Measurements from ENCODE around the gene CALN1. TPM values are rescaled to one million over a fixed set of nuclear protein-coding genes. Genes with fewer than 3 reads are reported as not detected.
A peak's percentile ranks its signal among the peaks of the same experiment; 100 is the strongest.
"Not testable (repeated sequence)": the region's sequence is repeated elsewhere in the genome, so short reads cannot be mapped to it uniquely, and the experiment has no call there.

Gene CALN1
- total RNA-seq, 1 donor from 2014 or later: not detected

DNA sequence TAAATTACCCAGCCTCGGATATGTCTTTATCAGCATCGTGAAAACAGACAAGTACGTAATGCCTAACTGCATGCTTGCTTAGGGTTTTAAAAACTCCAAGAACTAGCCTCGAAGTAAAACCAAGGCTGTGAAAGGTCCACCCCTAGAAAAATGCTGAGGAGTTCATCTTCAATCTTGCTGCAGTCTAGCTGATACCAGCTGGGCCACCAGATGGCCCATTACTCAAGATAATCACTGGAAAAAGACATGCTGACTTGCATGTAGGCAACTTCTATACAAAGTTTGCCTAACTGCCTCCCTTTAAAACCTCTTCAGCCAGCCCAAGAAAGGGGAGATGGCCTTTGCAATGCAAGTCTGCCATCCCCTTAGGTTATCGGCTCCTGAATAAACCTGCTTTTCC lies 666.1 kb downstream of the CALN1 start:
- H3K36me3 Mint-ChIP-seq (ENCODE audit: low read depth, unreplicated experiment): no peaks in the 10 kb centered on the region
- Histone ChIP-seq H2AFZ (ENCODE audit: low read depth, low read length) (no peak overlapping the region), H3K79me2 (ENCODE audit: insufficient read depth, low read length) (no peaks in the 10 kb centered on the region), H3K9me3 (ENCODE audit: insufficient read depth, low read depth, low read length) (peaks cover 3% of the 10 kb centered on the region), H3K27ac (ENCODE audit: low read depth, low read length) (no peak overlapping the region), H3K27me3 (ENCODE audit: insufficient read depth, low read length) (peaks cover 2% of the 10 kb centered on the region), H3K9ac (ENCODE audit: low read length) (no peak overlapping the region), H3K4me3 (ENCODE audit: insufficient read depth, low read depth, low read length) (no peak overlapping the region), H3K36me3 (ENCODE audit: insufficient read depth, low read length) (no peaks in the 10 kb centered on the region), H4K20me1 (ENCODE audit: insufficient read depth, low read length) (no peaks in the 10 kb centered on the region), H3K4me1 (ENCODE audit: insufficient read depth, low read length) (no peaks in the 10 kb centered on the region), H3K4me2 (ENCODE audit: low read length) (no peak overlapping the region)
- DNase-seq (ENCODE audit: low read depth): no peak
- H3K9me3 Mint-ChIP-seq (ENCODE audit: unreplicated experiment): peaks cover 7% of the 10 kb centered on the region
- H3K27me3 Mint-ChIP-seq (ENCODE audit: low read depth, unreplicated experiment): peaks cover 7% of the 10 kb centered on the region
- no peak overlapping the region for H3K4me3 Mint-ChIP-seq (ENCODE audit: unreplicated experiment)
- FAIRE-seq: no peak
- H3K27ac Mint-ChIP-seq (ENCODE audit: unreplicated experiment): no peak overlapping the region
- no peak for TF ChIP-seq EZH2 (IDR thresholded peaks at IDR 0.05; ENCODE audit: insufficient read depth, low read length)
- TF ChIP-seq, protein P1, sequence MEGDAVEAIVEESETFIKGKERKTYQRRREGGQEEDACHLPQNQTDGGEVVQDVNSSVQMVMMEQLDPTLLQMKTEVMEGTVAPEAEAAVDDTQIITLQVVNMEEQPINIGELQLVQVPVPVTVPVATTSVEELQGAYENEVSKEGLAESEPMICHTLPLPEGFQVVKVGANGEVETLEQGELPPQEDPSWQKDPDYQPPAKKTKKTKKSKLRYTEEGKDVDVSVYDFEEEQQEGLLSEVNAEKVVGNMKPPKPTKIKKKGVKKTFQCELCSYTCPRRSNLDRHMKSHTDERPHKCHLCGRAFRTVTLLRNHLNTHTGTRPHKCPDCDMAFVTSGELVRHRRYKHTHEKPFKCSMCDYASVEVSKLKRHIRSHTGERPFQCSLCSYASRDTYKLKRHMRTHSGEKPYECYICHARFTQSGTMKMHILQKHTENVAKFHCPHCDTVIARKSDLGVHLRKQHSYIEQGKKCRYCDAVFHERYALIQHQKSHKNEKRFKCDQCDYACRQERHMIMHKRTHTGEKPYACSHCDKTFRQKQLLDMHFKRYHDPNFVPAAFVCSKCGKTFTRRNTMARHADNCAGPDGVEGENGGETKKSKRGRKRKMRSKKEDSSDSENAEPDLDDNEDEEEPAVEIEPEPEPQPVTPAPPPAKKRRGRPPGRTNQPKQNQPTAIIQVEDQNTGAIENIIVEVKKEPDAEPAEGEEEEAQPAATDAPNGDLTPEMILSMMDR (IDR thresholded peaks at IDR 0.05; ENCODE audit: insufficient read depth, low read depth, low read length): no peak
- H3K4me1 Mint-ChIP-seq (ENCODE audit: low read depth, unreplicated experiment): peaks cover 3% of the 10 kb centered on the region

DNA sequence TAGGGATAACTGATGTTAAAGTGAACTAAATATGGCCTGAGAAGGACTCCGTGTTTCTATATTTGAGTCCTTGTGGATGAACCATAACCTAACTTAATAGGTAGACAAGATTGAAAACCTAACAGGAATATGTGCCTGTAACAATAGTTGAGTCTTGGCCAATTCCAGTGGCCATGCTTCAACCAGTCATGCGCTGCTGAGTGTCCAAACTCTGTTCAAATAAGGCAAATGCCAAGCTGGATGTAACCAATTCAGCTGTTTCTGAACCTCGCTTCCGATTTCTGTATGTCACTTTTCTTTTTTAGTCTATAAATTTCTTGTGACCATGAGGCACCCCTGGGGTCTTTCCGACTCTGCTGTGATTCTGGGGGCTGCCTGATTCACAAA lies 672.0 kb downstream of the CALN1 start:
- Histone ChIP-seq H3K9me3 (ENCODE audit: insufficient read depth, low read depth, low read length) (no peaks in the 10 kb centered on the region), H3K79me2 (ENCODE audit: insufficient read depth, low read length) (no peaks in the 10 kb centered on the region), H4K20me1 (ENCODE audit: insufficient read depth, low read length) (no peaks in the 10 kb centered on the region), H3K27ac (ENCODE audit: low read depth, low read length) (no peak overlapping the region), H2AFZ (ENCODE audit: low read depth, low read length) (no peak overlapping the region), H3K9ac (ENCODE audit: low read length) (no peak overlapping the region), H3K36me3 (ENCODE audit: insufficient read depth, low read length) (no peaks in the 10 kb centered on the region), H3K27me3 (ENCODE audit: insufficient read depth, low read length) (peaks cover 2% of the 10 kb centered on the region), H3K4me2 (ENCODE audit: low read length) (no peak overlapping the region), H3K4me3 (ENCODE audit: insufficient read depth, low read depth, low read length) (no peak overlapping the region), H3K4me1 (ENCODE audit: insufficient read depth, low read length) (no peaks in the 10 kb centered on the region)
- DNase-seq (ENCODE audit: low read depth): no peak
- Mint-ChIP-seq H3K27me3 (ENCODE audit: low read depth, unreplicated experiment) (no peaks in the 10 kb centered on the region), H3K4me1 (ENCODE audit: low read depth, unreplicated experiment) (no peaks in the 10 kb centered on the region), H3K36me3 (ENCODE audit: low read depth, unreplicated experiment) (no peaks in the 10 kb centered on the region), H3K4me3 (ENCODE audit: unreplicated experiment) (no peak overlapping the region), H3K27ac (ENCODE audit: unreplicated experiment) (no peak overlapping the region), H3K9me3 (ENCODE audit: unreplicated experiment) (no peaks in the 10 kb centered on the region)
- no peak for FAIRE-seq
- TF ChIP-seq, protein P1 (IDR thresholded peaks at IDR 0.05; ENCODE audit: insufficient read depth, low read depth, low read length): no peak
- TF ChIP-seq EZH2 (IDR thresholded peaks at IDR 0.05; ENCODE audit: insufficient read depth, low read length): no peak

DNA sequence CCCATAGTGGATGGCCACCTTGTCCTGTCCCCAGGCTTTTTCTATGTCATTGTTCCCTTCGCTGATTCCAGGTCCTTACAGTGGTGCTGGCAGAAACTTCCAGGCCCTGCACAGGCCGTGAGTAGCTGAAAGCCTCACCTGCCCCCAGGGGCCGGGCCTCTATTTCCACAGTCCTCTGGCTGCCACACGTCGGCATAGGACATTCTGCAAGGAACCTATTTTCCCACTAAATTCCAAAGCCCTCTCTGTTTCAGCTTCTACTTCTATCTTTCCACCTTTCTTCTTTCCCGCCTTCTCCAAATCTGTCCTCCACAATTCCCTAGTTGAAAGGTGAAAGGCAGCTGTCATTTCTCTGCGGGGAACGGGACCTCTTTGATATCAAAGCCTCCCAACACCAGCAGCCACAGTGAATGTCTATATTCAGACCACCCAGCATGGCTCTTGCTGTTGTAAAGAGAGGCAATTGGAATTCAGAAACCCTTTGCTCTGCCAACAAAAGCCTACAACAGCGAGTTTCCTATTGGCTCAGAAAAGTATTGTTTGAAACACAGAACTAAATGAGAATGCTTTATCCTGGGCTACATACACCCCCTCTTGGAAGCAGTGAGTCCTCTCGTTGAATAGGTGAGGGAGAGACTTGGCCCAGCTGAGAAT lies 672.5 kb downstream of the CALN1 start:
- no peak overlapping the region for H3K4me3 Mint-ChIP-seq (ENCODE audit: unreplicated experiment)
- no peaks in the 10 kb centered on the region for H3K27me3 Mint-ChIP-seq (ENCODE audit: low read depth, unreplicated experiment)
- Histone ChIP-seq H3K4me3 (ENCODE audit: insufficient read depth, low read depth, low read length) (no peak overlapping the region), H3K4me1 (ENCODE audit: insufficient read depth, low read length) (no peaks in the 10 kb centered on the region), H3K27me3 (ENCODE audit: insufficient read depth, low read length) (peaks cover 2% of the 10 kb centered on the region), H3K9ac (ENCODE audit: low read length) (no peak overlapping the region), H3K27ac (ENCODE audit: low read depth, low read length) (no peak overlapping the region), H3K79me2 (ENCODE audit: insufficient read depth, low read length) (no peaks in the 10 kb centered on the region), H3K9me3 (ENCODE audit: insufficient read depth, low read depth, low read length) (no peaks in the 10 kb centered on the region), H3K36me3 (ENCODE audit: insufficient read depth, low read length) (no peaks in the 10 kb centered on the region), H4K20me1 (ENCODE audit: insufficient read depth, low read length) (no peaks in the 10 kb centered on the region), H3K4me2 (ENCODE audit: low read length) (no peak overlapping the region), H2AFZ (ENCODE audit: low read depth, low read length) (no peak overlapping the region)
- no peaks in the 10 kb centered on the region for H3K36me3 Mint-ChIP-seq (ENCODE audit: low read depth, unreplicated experiment)
- H3K4me1 Mint-ChIP-seq (ENCODE audit: low read depth, unreplicated experiment): no peaks in the 10 kb centered on the region
- peak overlapping the region; percentile 53 for H3K27ac Mint-ChIP-seq (ENCODE audit: unreplicated experiment)
- TF ChIP-seq, protein P1 (IDR thresholded peaks at IDR 0.05; ENCODE audit: insufficient read depth, low read depth, low read length): no peak
- no peak for TF ChIP-seq EZH2 (IDR thresholded peaks at IDR 0.05; ENCODE audit: insufficient read depth, low read length)
- no peaks in the 10 kb centered on the region for H3K9me3 Mint-ChIP-seq (ENCODE audit: unreplicated experiment)
- no peak for FAIRE-seq
- DNase-seq (ENCODE audit: low read depth): no peak

DNA sequence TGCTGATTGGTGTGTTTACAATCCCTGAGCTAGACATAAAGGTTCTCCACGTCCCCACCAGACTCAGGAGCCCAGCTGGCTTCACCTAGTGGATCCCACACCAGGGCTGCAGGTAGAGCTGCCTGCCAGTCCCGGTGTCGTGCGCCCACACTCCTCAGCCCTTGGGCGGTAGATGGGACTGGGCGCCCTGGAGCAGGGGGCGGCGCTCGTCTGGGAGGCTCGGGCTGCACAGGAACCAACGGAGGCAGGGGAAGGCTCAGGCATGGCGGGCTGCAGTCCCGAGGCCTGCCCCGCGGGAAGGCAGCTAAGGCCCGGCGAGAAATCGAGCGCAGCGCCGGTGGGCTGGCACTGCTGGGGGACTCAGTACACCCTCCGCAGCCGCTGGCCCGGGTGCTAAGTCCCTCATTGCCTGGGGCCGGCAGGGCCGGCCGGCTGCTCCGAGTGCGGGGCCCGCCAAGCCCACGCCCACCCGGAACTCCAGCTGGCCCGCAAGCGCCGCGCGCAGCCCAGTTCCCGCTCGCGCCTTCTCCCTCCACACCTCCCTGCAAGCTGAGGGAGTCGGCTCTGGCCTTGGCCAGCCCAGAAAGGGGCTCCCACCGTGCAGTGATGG lies 674.1 kb downstream of the CALN1 start:
- not testable (repeated sequence) for H3K4me2 ChIP-seq (ENCODE audit: low read length); H3K4me3 ChIP-seq (ENCODE audit: insufficient read depth, low read depth, low read length); H3K9me3 ChIP-seq (ENCODE audit: insufficient read depth, low read depth, low read length); H3K9me3 Mint-ChIP-seq (ENCODE audit: unreplicated experiment); H3K79me2 ChIP-seq (ENCODE audit: insufficient read depth, low read length); H3K36me3 Mint-ChIP-seq (ENCODE audit: low read depth, unreplicated experiment); DNase-seq (ENCODE audit: low read depth); H3K27me3 Mint-ChIP-seq (ENCODE audit: low read depth, unreplicated experiment); H3K4me1 ChIP-seq (ENCODE audit: insufficient read depth, low read length); H2AFZ ChIP-seq (ENCODE audit: low read depth, low read length); H3K27me3 ChIP-seq (ENCODE audit: insufficient read depth, low read length); H3K36me3 ChIP-seq (ENCODE audit: insufficient read depth, low read length); H4K20me1 ChIP-seq (ENCODE audit: insufficient read depth, low read length); H3K27ac Mint-ChIP-seq (ENCODE audit: unreplicated experiment); H3K27ac ChIP-seq (ENCODE audit: low read depth, low read length); H3K4me3 Mint-ChIP-seq (ENCODE audit: unreplicated experiment); H3K4me1 Mint-ChIP-seq (ENCODE audit: low read depth, unreplicated experiment); H3K9ac ChIP-seq (ENCODE audit: low read length); FAIRE-seq

All from astrocyte (in vitro differentiated cells and primary cell).